NCI-H510A treated with DMSO at 0.1 percent for 48 hours (cell line): ENCODE results near the gene DNAI1.

Source experiments
- DNase-seq: peaks from one replicate; lab custom pipeline; 2025; lab: John Stamatoyannopoulos, UW

DNAI1 gene

DNA sequence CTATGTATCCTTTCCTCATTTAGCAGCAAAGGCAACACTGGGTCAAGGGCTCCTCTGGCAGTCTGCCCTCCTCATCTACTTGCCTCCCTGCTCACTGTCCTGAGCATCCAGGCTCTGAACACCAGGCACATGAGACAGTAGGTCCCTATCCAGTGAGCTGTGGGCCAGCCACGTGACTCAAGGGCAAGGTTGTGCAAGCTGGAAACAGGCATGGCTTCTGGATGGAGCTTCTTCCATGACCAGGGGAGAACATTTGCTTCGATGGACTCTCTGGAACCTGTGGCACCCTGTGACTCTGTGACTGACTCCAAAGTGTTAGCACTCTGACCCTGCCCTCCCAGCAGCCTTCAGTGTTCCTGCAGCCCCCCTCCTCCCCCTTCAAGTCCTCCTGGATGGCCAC is 33.0 kb downstream of the DNAI1 start:
- DNase-seq, result no peak

DNA sequence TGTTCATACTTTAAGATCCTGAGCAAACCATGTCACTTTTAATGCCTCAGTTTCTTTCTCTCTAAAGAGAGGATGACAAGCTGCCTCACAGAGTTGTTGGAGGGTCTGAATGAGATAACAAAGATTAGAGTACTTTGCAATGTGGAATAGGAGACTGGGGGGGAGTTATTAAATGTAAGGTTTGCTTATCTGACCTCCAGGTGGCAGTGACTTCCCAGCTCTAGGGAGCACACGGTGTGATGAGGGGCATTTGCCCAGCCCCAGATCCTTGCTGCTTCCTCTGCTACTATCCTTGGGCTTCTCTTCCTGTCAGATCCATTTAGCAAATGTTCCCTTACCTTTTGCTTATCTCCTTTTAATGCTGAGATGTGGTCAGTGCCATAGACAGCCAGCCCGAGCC is 33.4 kb downstream of the DNAI1 start:
- DNase-seq, result no peak

DNA sequence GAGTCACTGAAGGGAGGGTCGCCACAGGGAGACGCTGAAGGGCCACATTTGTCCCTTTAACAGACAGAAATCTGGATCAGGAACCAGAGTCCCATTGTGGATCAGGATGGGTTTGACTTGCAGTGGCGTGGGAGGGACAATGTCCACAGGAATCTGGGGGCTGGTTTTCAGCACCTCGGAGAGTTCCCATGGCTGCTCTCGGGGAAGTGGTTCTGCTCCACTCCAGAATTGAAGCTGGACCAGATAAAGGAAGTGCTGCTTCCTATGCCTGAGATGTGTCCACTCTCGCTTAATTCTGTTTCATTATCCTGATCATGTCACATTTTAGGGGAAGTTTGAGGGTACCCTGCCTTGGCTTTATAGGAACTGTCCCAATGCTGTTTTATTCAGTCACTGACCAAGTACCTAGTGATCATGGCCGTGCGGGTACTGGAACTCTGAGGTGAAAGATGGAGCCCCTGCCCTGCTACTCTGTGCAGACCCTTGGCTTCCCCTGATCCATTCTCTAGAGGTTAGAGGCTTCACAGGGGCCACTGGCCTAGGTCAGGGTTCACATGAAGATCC is 35.4 kb downstream of the DNAI1 start:
- DNase-seq, result no peak

DNA sequence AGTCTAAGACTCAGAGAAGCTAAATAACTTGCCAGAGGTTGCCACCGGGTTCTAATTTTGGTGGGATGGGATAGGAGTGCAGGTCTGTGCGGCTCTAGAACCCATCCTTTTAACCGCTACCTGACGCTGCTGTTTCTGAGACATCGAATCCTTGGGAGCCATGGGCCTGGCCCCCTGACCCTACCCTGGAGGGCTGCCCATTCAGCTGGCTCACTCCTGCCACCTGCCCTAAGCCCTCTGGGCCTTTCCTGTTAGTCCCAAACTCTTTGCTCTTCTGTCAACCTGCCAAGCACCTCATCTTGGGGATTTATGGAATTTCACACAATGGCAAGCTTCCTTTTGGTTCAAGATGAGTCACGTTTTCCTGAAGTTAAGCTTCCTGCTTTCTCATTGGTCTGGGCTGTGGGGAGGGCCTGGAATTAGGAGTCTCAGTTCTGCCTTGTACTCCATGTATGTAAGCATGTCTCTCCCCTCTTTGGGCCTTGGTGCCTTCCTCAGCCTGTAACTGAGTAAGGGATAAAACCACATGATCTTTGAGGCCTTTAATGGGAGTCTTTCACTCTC is 37.6 kb downstream of the DNAI1 start:
- DNase-seq, result no peak

DNA sequence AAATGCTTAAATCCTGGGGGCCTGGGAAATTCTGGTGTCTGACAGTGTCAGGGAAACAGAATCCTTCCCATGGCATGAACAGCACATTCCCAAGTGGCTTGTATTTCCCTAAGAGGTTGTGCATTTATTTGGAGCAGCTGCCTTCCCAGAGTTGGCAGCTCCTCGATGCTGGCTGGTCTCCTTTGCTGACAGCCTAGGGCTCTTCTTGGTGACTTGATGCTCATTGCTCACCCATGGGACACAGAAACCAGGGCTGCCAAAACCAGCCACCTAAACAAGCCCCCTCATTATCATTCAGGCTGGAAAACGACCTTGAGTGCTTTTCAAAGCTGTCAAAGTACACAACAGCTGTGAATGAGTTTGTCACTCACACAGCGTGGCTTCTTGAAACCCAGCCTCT is 39.9 kb downstream of the DNAI1 start:
- DNase-seq, result no peak

DNA sequence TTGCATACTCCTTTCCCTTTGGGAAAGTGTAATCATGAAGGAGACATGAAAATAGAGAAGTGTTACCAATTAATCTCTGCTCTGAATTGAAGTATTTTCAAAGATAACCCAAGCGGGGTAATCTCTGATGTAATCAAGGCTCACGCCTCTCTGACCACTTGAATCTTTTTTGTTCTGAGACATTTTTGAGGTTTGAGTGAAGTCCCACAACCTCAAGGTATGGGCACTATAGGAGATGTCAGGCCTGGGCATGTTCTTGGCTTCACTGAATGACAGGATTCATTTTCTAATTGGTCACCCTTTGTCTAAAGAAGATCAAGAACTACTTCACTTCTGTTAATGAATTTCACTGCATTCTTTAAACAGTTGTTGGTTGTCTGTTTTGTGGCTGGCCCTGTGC is 40.5 kb downstream of the DNAI1 start:
- no peak for DNase-seq

DNA sequence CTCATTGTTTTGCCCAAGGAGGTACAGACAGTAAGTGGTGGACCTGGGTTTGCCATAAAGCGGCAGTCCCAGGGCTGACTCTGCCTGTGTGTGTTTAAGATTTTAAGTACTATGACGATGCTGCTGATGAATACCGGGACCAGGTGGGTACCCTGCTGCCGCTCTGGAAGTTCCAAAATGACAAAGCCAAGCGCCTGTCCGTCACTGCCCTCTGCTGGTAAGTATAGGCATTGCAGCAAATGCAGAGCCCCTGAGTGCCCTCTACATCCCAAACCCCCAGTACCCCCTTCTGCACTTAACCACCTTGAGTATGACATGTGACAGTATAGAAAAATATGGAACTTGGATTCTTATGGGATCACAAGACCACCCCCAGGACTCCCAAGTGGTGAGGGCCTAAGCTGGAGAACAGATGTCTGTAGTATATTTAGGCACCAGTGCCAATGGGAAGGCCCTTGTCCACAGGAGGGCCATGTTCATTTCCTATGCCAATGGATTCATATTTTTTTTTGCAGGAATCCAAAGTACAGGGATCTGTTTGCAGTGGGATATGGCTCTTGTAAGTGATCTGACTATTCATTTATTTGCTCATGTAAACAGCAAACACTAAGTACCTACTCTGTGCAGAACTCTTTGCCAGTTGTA is 42.1 kb downstream of the DNAI1 start:
- peak; percentile 23 for DNase-seq

DNA sequence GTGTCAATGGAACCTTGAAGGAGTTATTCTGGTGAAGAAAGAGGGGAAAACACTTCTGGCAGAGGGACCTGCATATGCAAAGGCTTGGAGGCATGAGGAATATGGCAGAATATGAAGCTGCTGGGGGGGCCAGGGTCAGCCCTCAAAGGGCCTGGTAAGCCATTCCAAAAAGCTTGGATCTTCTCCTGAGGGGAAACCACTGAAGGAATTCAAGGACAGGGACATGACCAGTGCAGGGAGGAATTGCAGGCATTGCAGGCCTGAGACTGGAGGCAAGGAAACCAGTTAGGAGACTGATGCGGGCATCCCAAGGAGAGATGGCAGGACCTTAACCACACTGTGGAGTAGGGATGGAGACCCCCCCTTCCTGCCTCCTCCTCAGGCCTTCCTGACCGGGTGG is 42.8 kb downstream of the DNAI1 start:
- DNase-seq, result no peak

DNA sequence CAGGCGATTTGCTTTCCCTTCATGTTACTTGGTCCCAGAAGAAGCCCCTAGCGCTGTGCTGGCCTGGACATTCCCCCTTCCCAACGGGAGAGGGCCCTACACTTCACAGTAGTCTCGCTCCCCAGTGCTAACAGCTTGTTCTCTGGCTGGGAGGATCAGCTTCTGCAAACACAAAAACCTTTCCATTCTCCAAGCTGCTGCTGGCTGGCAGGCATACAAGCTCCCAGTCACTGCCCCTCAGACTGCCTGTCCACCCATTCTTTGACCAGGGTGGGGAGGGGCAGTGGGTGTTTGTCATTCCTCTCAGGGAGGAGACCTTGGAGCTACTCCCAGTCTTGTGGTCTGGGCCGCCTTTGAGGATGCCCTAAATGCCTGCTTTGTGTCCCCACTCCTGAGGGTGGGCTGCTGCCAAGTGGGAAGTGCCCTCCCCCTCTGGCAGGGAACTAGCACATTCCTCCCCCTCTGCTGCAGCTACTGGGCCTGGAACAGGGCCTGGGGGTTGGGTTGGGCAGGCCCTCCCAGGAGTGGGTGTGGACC is 43.4 kb downstream of the DNAI1 start:
- no peak for DNase-seq

DNA sequence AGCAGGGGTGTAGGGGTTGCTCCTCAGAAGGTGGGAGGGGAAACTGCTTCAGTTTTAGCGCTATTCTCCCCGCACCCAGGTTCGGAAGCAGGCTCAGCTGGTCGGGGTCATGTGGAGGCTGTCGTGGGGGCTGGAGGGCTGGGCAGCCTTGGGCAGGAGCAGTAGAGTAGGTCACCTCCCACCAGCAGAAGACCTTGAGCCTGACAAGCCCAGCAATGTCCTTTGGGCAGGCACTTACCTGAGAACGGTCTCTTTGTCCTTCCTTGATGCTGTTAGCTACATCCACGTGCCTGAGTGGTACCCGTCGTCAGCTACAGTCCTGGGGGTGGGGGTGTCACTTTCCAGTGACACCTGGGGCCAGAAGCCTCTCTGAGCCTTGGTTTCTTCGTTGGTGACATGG is 43.9 kb downstream of the DNAI1 start:
- no peak for DNase-seq

DNA sequence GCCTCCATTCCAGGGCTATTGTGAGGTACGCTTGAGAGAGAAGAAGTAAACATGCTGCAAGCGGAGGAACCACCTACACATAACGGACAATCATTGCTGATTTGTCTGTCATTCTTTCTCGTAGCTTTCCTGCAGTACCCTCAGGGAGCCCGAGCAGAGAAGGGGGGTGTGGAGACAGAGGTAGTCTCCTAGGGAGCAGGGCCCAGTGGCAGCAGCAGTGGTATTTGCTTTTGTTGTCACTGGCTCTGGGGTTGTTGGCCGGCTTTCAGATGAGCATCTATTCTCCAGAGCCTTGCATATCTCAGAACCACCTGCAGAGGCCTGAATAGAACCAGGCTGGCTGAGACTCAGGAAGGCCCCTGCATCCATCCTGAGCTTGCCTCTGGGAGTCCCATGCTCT is 44.3 kb downstream of the DNAI1 start:
- DNase-seq, result no peak

DNA sequence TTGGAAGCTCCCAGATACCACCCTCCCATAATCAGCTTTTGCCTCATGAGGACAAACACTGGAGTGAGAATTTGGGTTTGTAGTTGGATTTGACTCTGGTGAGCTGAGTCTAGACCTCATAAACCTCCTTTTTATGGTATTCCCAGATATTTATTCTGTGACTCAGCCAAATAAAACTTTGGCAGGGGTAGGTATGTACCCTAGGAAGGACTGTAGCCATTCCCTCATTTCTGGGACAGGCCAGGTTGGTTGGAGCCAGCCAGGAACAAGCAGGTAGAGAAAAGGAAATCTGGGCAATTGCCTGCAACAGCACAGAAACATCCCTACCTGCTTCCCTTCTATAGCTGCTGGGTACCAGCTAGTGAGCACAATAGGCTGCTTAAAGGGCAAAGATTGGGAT is 44.8 kb downstream of the DNAI1 start:
- no peak for DNase-seq

DNA sequence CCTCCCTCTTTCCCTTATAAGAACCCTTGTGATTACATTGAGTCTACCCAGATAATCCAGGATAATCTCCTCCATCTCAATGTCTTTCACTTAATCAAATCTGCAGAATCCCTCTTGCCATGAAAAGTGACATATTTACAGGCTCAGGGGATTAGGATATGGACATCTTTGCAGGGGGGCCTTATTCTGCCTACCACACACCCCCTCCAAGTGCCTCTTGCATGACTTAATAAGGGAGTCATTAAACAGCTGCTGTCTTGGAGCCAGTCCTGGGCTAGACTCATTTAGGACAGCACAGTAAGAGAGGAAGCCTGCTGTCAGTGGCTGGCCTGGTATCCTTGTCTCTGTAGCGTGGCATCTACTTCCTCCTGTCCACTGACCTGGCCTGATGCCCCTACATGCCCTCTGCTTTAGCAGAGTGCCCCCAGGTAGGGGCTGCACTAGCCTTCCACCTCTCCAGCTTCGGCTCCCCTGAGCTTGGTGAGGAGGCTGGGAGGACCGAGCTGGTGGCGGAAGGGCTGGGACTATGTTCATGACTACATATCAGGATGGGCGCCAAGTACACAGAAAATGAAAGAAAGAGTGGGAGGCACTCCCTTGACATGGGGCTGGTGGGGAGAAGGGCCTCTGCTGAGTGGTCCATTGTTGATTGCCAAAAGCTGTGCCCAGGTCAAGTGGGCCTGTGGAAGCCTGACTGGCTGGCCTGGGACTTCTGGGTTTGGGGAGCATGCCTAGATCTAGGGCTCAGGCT is 46.9 kb downstream of the DNAI1 start:
- DNase-seq, result no peak

DNA sequence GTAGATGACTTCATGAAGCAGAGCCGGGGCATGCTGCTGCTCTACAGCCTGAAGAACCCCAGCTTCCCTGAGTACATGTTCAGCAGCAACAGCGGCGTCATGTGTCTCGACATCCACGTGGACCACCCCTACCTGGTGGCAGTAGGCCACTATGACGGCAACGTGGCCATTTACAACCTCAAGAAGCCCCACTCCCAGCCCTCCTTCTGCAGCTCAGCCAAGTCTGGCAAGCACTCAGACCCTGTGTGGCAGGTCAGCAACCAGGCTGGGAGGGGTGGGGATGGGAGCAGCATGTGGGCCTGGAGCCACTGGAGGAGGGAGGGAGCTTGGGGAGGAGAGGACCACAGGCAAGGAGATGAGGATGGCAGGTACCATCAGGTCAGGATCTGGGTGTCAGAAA is 48.0 kb downstream of the DNAI1 start:
- DNase-seq, result no peak

DNA sequence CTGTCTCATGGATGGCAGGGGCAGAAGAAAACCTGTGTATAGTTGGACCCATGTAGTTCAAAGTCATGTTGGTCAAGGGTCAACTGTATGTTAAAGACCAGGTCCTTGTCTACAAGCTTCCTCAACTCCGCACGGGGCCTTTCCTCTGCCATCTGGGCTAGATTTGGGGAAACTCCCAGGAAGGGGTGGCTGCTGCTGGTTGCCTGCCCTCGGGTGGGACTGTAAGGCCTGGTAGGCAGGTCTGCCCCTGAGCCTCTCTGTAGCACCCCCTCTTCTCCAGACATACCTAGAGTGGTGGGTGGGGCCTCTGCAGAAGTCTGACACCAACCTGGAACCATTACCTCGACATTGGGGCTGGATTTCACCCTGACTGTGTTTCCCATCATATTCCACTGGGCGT is 49.0 kb downstream of the DNAI1 start:
- no peak for DNase-seq

DNA sequence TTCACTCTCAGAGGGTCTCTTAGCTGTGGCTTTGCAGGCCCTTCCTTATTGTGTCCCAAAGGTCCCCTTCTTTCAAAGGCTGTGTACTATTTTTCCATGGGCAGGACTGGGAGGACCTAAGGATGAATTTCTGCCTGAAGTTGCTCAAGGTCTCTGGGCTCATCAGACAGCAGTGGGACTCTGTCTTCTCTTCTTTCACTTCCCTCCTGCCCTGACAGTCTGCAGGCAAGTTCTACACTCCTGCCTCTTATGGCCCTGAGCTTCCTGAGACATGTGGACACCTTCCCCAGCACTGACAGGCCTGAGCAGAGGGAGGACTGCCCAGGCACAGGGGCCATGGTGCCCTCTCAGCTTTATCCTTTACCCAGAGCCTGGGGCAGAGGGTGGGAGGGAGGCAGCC is 49.4 kb downstream of the DNAI1 start:
- DNase-seq, result no peak

DNA sequence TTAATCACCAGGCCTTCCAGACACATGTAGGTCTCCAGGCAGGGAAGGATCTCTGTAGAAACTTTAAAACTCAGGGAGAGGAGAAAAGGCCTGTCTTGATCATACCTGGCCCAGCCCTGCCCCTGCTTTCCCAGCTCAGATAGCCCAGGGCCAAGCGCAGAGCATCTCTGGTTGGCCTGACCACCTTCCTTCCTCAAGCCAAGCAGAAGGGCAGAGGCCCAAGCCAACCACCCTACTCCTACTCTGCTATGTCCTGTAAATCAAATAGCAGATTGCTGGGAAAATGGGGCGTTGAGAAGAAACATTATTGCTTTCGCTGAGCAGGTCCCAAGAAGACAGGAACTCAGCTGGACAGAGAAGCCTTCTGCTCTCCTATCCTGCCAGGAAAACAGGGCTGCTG is 49.9 kb downstream of the DNAI1 start:
- no peak for DNase-seq

DNA sequence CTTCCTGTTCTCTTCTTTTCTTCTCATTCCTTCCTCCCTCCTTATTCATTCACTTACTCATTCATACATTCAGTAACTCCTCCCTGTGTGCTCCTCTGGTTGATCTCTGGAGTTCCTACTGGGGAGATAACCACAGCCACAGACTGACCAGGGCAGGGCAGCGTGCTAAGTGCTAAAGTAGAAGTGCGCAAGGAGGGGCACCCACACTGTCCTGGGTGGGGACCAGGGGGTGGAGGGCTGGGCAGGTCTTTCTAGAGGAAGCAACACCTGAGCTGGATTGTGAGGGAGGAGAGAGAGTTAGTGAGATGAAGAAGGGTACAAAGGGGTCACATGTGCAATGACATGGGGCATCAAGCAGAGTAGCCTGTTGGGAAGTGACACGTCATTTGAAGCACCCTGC is 50.3 kb downstream of the DNAI1 start:
- no peak for DNase-seq

DNA sequence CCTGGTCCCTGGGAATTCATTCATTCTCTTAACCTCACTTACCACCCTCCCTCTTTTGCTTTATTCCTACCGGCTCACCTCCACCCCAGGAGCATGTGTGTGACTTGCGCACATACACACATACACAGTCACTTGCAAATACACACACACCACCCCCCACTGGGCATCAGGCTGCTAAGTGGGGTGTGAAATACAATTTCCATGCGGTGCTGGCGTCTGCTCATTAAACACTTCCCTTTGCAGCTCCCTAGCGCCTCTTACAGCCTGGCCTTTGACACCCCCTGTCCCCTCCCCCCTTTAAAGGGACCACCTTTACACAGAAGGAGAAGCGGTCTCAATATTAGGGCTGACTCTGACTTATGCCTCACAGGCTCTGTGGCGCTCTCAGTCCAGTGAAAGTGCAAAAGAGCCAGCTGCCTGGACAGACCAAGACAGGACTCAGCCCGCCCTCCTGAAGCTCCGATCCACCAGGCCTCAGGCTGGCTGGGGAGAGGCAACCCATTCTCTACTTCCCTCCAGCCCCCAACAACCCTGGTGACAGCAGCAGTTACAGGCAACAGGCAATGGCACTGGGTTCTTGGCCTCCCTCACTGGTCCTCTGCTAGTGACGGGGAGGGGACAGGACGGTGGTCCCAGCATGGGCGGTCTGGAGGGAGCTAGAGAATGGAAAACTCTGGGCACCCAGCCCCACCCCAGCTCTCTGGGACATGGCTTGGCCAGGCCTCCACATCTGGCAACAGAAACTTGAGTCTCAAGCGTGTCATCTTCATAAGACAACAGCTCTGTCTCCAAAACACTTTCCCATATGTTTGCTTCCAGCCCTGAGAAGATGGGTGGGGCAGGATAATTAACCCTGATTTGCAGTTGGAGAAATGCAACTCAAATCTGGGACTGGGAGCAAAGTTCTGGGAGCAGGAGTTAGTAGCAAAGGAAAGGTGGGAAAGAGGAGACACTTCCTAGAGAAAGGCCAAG is 52.2 kb downstream of the DNAI1 start:
- DNase-seq, result no peak

DNA sequence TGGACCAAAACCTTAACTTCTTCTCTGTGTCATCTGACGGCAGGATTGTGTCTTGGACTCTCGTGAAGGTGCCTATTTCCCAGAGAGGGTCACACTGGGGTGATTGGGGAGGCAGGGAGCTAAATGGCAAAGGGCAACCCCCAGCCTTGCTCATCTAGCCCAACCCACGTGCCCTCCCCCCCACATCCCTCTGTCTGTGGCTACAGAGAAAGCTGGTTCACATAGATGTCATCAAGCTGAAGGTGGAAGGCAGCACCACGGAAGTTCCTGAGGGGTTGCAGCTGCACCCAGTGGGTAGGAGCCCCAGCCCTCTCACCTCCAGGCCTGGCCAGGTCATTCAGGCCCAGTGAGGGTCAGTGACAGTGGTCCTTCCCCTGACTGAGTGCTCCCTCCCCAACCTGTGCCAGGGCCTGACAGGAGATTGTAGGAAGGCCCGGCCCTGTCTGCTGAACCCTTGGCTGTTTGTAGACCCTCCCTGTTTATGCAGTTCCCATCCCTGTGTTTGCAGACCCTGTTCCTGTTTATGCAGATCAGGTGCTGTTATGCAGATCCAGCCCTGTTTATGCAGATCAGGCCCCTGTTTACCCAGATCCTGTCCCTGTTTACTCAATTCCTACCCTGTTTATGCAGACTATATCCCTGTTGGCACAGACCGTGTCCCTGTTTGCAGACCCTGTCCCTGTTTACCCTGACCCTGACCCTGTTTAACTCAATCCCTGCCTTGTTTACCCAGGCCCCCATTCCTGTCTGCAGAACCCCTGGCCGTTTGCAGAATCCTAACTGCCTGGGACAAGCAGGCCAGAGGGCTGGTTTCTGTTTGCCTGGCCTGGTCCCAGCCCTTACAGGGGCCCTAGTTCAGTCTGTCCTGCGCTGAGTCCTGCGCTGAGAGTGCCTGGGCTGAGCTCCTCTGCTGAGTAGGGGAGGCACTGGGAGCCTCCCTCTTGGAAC is 53.8 kb downstream of the DNAI1 start:
- no peak for DNase-seq
